Thoracic aorta (tissue), 2 donors: ENCODE measurements around the gene CPN2. TPM values are rescaled to one million over a fixed set of nuclear protein-coding genes. Genes with fewer than 3 reads are reported as not detected.

Experiments
- ATAC-seq: fragments of 150-250 bp; one replicate; pipeline ENCODE4 v1.8.0; 2017; ENCODE audit warnings: low read depth; ENCODE audit not compliant: insufficient number of reproducible peaks, low FRiP score
- DNase-seq: peaks from one replicate; pipeline ENCODE4 v3.0.0-alpha.2; 2020; ENCODE audit warnings: low spot score
- H3K27ac ChIP-seq, 2 donors: fragments of 200-600 bp; sonication (generic); 1 replicate in 1 of 2; 2 replicates in 1 of 2; pipeline ENCODE4 v1.5.1; 2016; ENCODE audit warnings: mild to moderate bottlenecking in 2 of 2, moderate library complexity in 2 of 2
- H3K27me3 ChIP-seq: fragments of 200-600 bp; sonication (generic); replicated peaks from 2 replicates; pipeline ENCODE4 v1.6.0; 2016; ENCODE audit warnings: mild to moderate bottlenecking; ENCODE audit not compliant: insufficient read depth
- H3K36me3 ChIP-seq: fragments of 200-600 bp; sonication (generic); one replicate; pipeline ENCODE4 v1.5.1; 2016
- H3K4me1 ChIP-seq, 2 donors: fragments of 200-600 bp; sonication (generic); 1 replicate in 1 of 2; 2 replicates in 1 of 2; pipeline versions ENCODE4 v1.5.1 to v1.6.0; 2016; ENCODE audit warnings: low read depth in 2 of 2, mild to moderate bottlenecking in 1 of 2; ENCODE audit not compliant: control insufficient read depth in 1 of 2
- H3K4me3 ChIP-seq: fragments of 200-600 bp; sonication (generic); 2 replicates; pipeline ENCODE4 v1.5.1; 2016; ENCODE audit warnings: mild to moderate bottlenecking
- H3K9me3 ChIP-seq: fragments of 200-600 bp; sonication (generic); 2 replicates; pipeline ENCODE4 v1.5.1; 2016
- CTCF ChIP-seq: fragments of 200-600 bp; sonication (generic); IDR thresholded peaks from one replicate; pipeline ENCODE4 v1.5.1; 2019; ENCODE audit warnings: antibody characterized with exemption
- total RNA-seq, 2 donors: library from RNA; depleted of rRNA; stranded (reverse); fragments of >200 nt; gene quantifications; one replicate each; pipeline versions ENCODE4 v1.1.0 to v1.2.3, GENCODE V29; 2016

Gene CPN2
- total RNA-seq, 2 donors from 2014 or later: not detected

GRCh38 chr3:194294199-194294894 lies 56.8 kb downstream of the CPN2 start:
- H3K4me1 ChIP-seq: peaks cover 8 to 29% of the 10 kb centered on the region in 2 donors
- TF ChIP-seq CTCF: no peak
- no peaks in the 10 kb centered on the region for H3K36me3 ChIP-seq
- H3K27ac ChIP-seq: no peak overlapping the region
- peaks cover 7% of the 10 kb centered on the region for H3K9me3 ChIP-seq
- no peak for ATAC-seq
- H3K27me3 ChIP-seq: no peaks in the 10 kb centered on the region
- no peak overlapping the region for H3K4me3 ChIP-seq
- no peak for DNase-seq

GRCh38 chr3:194293546-194294198 lies 57.5 kb downstream of the CPN2 start:
- no peak for TF ChIP-seq CTCF
- no peak for ATAC-seq
- no peak overlapping the region for H3K27ac ChIP-seq
- no peak overlapping the region for H3K4me3 ChIP-seq
- H3K4me1 ChIP-seq: peaks cover 8 to 24% of the 10 kb centered on the region in 2 donors
- H3K9me3 ChIP-seq: peaks cover 7% of the 10 kb centered on the region
- H3K27me3 ChIP-seq: no peaks in the 10 kb centered on the region
- DNase-seq: no peak
- H3K36me3 ChIP-seq: no peaks in the 10 kb centered on the region

GRCh38 chr3:194292331-194292730 lies 58.8 kb downstream of the CPN2 start:
- ATAC-seq (no peak), DNase-seq (no peak)
- peaks cover 4 to 14% of the 10 kb centered on the region in 2 donors for H3K4me1 ChIP-seq
- H3K27ac ChIP-seq: no peak overlapping the region
- no peak overlapping the region for H3K4me3 ChIP-seq
- H3K9me3 ChIP-seq: peaks cover 7% of the 10 kb centered on the region
- H3K27me3 ChIP-seq: no peaks in the 10 kb centered on the region
- no peak for TF ChIP-seq CTCF
- H3K36me3 ChIP-seq: no peaks in the 10 kb centered on the region

Other genes starting within 250 kb of the CPN2 start
- gene HES1, start 215.2 kb downstream of the CPN2 start, total RNA-seq: 10 to 100 TPM; 29.3 to 60.5 TPM
- under 1 TPM in 1 of 2 donors, not detected in 1; 0.27 TPM for gene LRRC15, start 18.4 kb upstream of the CPN2 start, total RNA-seq
- under 1 TPM in 1 of 2 donors, not detected in 1; 0.14 TPM for gene GP5, start 47.9 kb upstream of the CPN2 start, total RNA-seq
- 100 to 1,000 TPM; 188 to 361 TPM for gene ATP13A3, start 135.7 kb upstream of the CPN2 start, total RNA-seq